Measurements from ENCODE around the gene MITF. TPM values are rescaled to one million over a fixed set of nuclear protein-coding genes. Genes with fewer than 3 reads are reported as not detected.

The MITF gene
- total RNA-seq, 1 donor from 2014 or later: 8.7 TPM

GRCh38 chr3:69941439-69942176 is 202.3 kb downstream of the MITF start:
- no peak overlapping the region for H3K4me3 Mint-ChIP-seq
- H3K4me1 Mint-ChIP-seq (ENCODE audit: unreplicated experiment): no peaks in the 10 kb centered on the region
- no peak for DNase-seq (ENCODE audit: extremely low spot score, unreplicated experiment)
- no peaks in the 10 kb centered on the region for H3K27me3 Mint-ChIP-seq
- H3K27ac Mint-ChIP-seq: no peak overlapping the region
- H3K36me3 Mint-ChIP-seq: no peaks in the 10 kb centered on the region
- H3K9me3 Mint-ChIP-seq: no peaks in the 10 kb centered on the region
- TF ChIP-seq CTCF (conservative IDR thresholded peaks at IDR 0.05): no peak

GRCh38 chr3:69944931-69945493 is 205.7 kb downstream of the MITF start:
- no peak for TF ChIP-seq CTCF (conservative IDR thresholded peaks at IDR 0.05)
- no peak for DNase-seq (ENCODE audit: extremely low spot score, unreplicated experiment)
- Mint-ChIP-seq H3K27me3 (no peaks in the 10 kb centered on the region), H3K27ac (no peak overlapping the region), H3K9me3 (no peaks in the 10 kb centered on the region), H3K4me1 (ENCODE audit: unreplicated experiment) (no peaks in the 10 kb centered on the region), H3K4me3 (no peak overlapping the region), H3K36me3 (no peaks in the 10 kb centered on the region)

- Mint-ChIP-seq H3K36me3 (no peaks in the 10 kb centered on the region), H3K9me3 (no peaks in the 10 kb centered on the region), H3K4me3 (no peak overlapping the region), H3K27me3 (no peaks in the 10 kb centered on the region), H3K4me1 (ENCODE audit: unreplicated experiment) (no peaks in the 10 kb centered on the region), H3K27ac (no peak overlapping the region)
- no peak for DNase-seq (ENCODE audit: extremely low spot score, unreplicated experiment)
- TF ChIP-seq CTCF (conservative IDR thresholded peaks at IDR 0.05): peak; percentile 89
Measured at GRCh38 chr3:69948246-69948862, 209.1 kb downstream of the MITF start.

GRCh38 chr3:69951616-69952015 is 212.4 kb downstream of the MITF start:
- DNase-seq (ENCODE audit: extremely low spot score, unreplicated experiment): no peak
- H3K27me3 Mint-ChIP-seq: no peaks in the 10 kb centered on the region
- H3K4me3 Mint-ChIP-seq: no peak overlapping the region
- H3K4me1 Mint-ChIP-seq (ENCODE audit: unreplicated experiment): no peaks in the 10 kb centered on the region
- H3K27ac Mint-ChIP-seq: no peak overlapping the region
- TF ChIP-seq CTCF (conservative IDR thresholded peaks at IDR 0.05): no peak
- H3K9me3 Mint-ChIP-seq: no peaks in the 10 kb centered on the region
- H3K36me3 Mint-ChIP-seq: no peaks in the 10 kb centered on the region

- no peaks in the 10 kb centered on the region for H3K9me3 Mint-ChIP-seq
- TF ChIP-seq CTCF (conservative IDR thresholded peaks at IDR 0.05): no peak
- peaks cover 4% of the 10 kb centered on the region for H3K4me1 Mint-ChIP-seq (ENCODE audit: unreplicated experiment)
- no peaks in the 10 kb centered on the region for H3K27me3 Mint-ChIP-seq
- no peaks in the 10 kb centered on the region for H3K36me3 Mint-ChIP-seq
- no peak overlapping the region for H3K27ac Mint-ChIP-seq
- H3K4me3 Mint-ChIP-seq: no peak overlapping the region
- no peak for DNase-seq (ENCODE audit: extremely low spot score, unreplicated experiment)
Measured at GRCh38 chr3:69959581-69959980, 220.3 kb downstream of the MITF start.
